Transverse colon (tissue), 4 donors: ENCODE data around the gene SMARCAL1. TPM values are rescaled to one million over a fixed set of nuclear protein-coding genes. Genes with fewer than 3 reads are reported as not detected.

Experiments
- DNase-seq: peaks from one replicate; pipeline ENCODE4 v3.0.0-alpha.2; 2019
- H3K27ac ChIP-seq, 4 donors: fragments of 200-600 bp; sonication (generic); 2 replicates each; pipeline ENCODE4 v1.5.1; 2016 to 2018; ENCODE audit warnings: inconsistent platforms in 4 of 4
- H3K27me3 ChIP-seq: fragments of 200-600 bp; sonication (generic); 2 replicates; pipeline ENCODE4 v1.5.1; 2017; ENCODE audit warnings: inconsistent platforms
- H3K36me3 ChIP-seq, 4 donors: fragments of 200-600 bp; sonication (generic); 2 replicates each; pipeline ENCODE4 v1.5.1; 2017 to 2019; ENCODE audit warnings: inconsistent platforms in 4 of 4
- H3K4me1 ChIP-seq, 4 donors: fragments of 200-600 bp; sonication (generic); 2 replicates each; pipeline ENCODE4 v1.5.1; 2017 to 2020; ENCODE audit warnings: inconsistent platforms in 4 of 4
- H3K4me3 ChIP-seq, 4 donors: fragments of 200-600 bp; sonication (generic); 1 replicate in 1 of 4; 2 replicates in 3 of 4; pipeline versions ENCODE4 v1.5.1 to v1.6.1; 2017 to 2019; ENCODE audit warnings: inconsistent platforms in 4 of 4
- H3K9me3 ChIP-seq, 2 donors: fragments of 200-600 bp; sonication (generic); 2 replicates each; pipeline ENCODE4 v1.5.1; 2017 to 2019; ENCODE audit warnings: inconsistent platforms in 2 of 2
- EP300 ChIP-seq: sonication (generic); formaldehyde crosslinking; IDR thresholded peaks from one replicate; pipeline ENCODE4 v1.6.1; 2017; ENCODE audit warnings: antibody characterized with exemption, low read depth
- POLR2A ChIP-seq: fragments of 450-650 bp; IDR thresholded peaks from one replicate; pipeline ENCODE4 v1.6.1; 2016; ENCODE audit warnings: antibody characterized with exemption, mild to moderate bottlenecking, moderate library complexity
- POLR2AphosphoS5 ChIP-seq, 3 donors: sonication (generic); formaldehyde crosslinking; IDR thresholded peaks; one replicate each; pipeline ENCODE4 v1.6.1; 2016; ENCODE audit warnings: antibody characterized with exemption in 3 of 3
- WGBS, 2 donors: methylation state at CpG; one replicate each; pipeline ENCODE4 v1.1.5; 2018; ENCODE audit warnings: low coverage in 1 of 2; 5-methylcytosine and 5-hydroxymethylcytosine counted together
- in situ Hi-C, 4 donors: fragments of 200-750 bp; cut with MboI; loops; one replicate each; pipeline versions ENCODE4 v1.15.0 to v1.15.1; 2017; ENCODE audit warnings: low sequenced_read_pairs in 3 of 4, low pct_ligation_motif_present in 1 of 4, low pct_unique_long_range_greater_than_20kb in 1 of 4
- intact Hi-C: fragments of 100-400 bp; cut with DNase I; formaldehyde crosslinking; loops from one replicate; pipeline ENCODE4 v1.15.1; 2023; ENCODE audit warnings: low total_unique reads
- total RNA-seq, 4 donors: library from RNA; depleted of rRNA; stranded (reverse); fragments of >200 nt; gene quantifications; one replicate each; pipeline ENCODE4 v1.1.0, GENCODE V29; 2016
- TF ChIP-seq, protein P1 (sequence below), 5 experiments: fragments of 200-600 bp in 3 of 5; fragments of 450-650 bp in 2 of 5; sonication (generic) in 3 of 5; IDR thresholded peaks; 1 replicate in 2 of 5; 2 replicates in 3 of 5; pipeline ENCODE4 v1.5.1; 2016 to 2017; ENCODE audit warnings: antibody characterized with exemption in 5 of 5, inconsistent platforms in 3 of 5, mild to moderate bottlenecking in 2 of 5, moderate library complexity in 1 of 5

SMARCAL1 gene
- total RNA-seq, 4 donors from 2014 or later: 16.9 to 32.2 (median 23.6) TPM

- no peaks in the 10 kb centered on the region for H3K36me3 ChIP-seq
- no peaks in the 10 kb centered on the region for H3K27me3 ChIP-seq
- 53 to 76% methylated on average over 4 to 5 of the region's 5 CpGs for WGBS, 2 donors
- H3K4me3 ChIP-seq: no peak overlapping the region
- H3K27ac ChIP-seq: no peak overlapping the region
- no peaks in the 10 kb centered on the region for H3K9me3 ChIP-seq
- in situ Hi-C loops: no loop called here
- TF ChIP-seq EP300 (no peak), POLR2A (no peak), POLR2AphosphoS5 (IDR thresholded peaks at IDR 0.05) (no peak)
- TF ChIP-seq, protein P1, sequence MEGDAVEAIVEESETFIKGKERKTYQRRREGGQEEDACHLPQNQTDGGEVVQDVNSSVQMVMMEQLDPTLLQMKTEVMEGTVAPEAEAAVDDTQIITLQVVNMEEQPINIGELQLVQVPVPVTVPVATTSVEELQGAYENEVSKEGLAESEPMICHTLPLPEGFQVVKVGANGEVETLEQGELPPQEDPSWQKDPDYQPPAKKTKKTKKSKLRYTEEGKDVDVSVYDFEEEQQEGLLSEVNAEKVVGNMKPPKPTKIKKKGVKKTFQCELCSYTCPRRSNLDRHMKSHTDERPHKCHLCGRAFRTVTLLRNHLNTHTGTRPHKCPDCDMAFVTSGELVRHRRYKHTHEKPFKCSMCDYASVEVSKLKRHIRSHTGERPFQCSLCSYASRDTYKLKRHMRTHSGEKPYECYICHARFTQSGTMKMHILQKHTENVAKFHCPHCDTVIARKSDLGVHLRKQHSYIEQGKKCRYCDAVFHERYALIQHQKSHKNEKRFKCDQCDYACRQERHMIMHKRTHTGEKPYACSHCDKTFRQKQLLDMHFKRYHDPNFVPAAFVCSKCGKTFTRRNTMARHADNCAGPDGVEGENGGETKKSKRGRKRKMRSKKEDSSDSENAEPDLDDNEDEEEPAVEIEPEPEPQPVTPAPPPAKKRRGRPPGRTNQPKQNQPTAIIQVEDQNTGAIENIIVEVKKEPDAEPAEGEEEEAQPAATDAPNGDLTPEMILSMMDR (IDR thresholded peaks at IDR 0.05): no peak
- intact Hi-C loops: no loop called here
- no peak for DNase-seq
- H3K4me1 ChIP-seq: no peaks in the 10 kb centered on the region
These were observed 24.0 kb upstream of the SMARCAL1 start for GRCh38 chr2:216388046-216388884.

GRCh38 chr2:216389570-216389969 is 22.7 kb upstream of the SMARCAL1 start:
- 57% methylated on average over 1 of the region's 1 CpG; no CpG with 5 or more reads in 1 of the 2 donors for WGBS, 2 donors
- intact Hi-C loops: no loop called here
- no peaks in the 10 kb centered on the region for H3K36me3 ChIP-seq
- H3K27me3 ChIP-seq: no peaks in the 10 kb centered on the region
- H3K4me3 ChIP-seq: no peak overlapping the region
- no peak for DNase-seq
- H3K4me1 ChIP-seq: no peaks in the 10 kb centered on the region
- in situ Hi-C loops: no loop called here
- H3K27ac ChIP-seq: no peak overlapping the region
- TF ChIP-seq POLR2AphosphoS5 (IDR thresholded peaks at IDR 0.05) (no peak), EP300 (no peak), POLR2A (no peak)
- TF ChIP-seq, protein P1 (IDR thresholded peaks at IDR 0.05): no peak
- no peaks in the 10 kb centered on the region for H3K9me3 ChIP-seq

- intact Hi-C loops: no loop called here
- no peaks in the 10 kb centered on the region for H3K4me1 ChIP-seq
- H3K36me3 ChIP-seq: no peaks in the 10 kb centered on the region
- no peaks in the 10 kb centered on the region for H3K27me3 ChIP-seq
- WGBS, 2 donors: 79% methylated on average over 6 of the region's 6 CpGs; no CpG with 5 or more reads in 1 of the 2 donors
- no peak overlapping the region for H3K4me3 ChIP-seq
- TF ChIP-seq, protein P1 (IDR thresholded peaks at IDR 0.05): no peak
- TF ChIP-seq POLR2A: no peak
- TF ChIP-seq POLR2AphosphoS5 (IDR thresholded peaks at IDR 0.05): no peak
- no peak for TF ChIP-seq EP300
- H3K9me3 ChIP-seq: no peaks in the 10 kb centered on the region
- no peak for DNase-seq
- H3K27ac ChIP-seq: no peak overlapping the region
- in situ Hi-C loops: no loop called here
These were observed 20.9 kb upstream of the SMARCAL1 start for GRCh38 chr2:216391401-216391800.

DNA sequence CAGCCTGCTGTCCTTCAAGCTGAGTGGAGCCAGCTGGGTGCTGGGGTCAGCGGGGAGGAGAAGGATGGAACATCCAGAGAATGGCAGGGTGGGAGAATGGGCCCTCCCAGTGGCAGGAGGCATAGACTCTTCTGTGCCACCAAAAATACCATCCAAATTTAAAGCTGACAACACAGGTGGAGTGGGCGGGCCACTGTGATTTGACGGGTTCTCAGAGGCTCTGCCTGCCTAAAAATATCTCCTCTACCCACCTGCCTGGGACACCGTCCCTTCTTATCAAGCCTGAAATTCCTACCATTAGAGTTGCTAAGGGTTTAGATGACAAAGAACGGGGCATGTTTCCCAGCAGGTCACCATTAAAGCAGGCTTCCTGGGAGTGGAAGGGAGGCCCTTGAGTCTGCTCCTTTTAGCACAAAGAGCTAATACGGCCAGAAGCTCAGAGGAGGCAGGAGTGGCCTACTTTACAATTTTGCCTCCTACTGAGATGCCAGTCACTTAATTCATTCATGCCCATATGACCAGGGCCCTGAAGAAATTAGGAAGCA is 20.2 kb upstream of the SMARCAL1 start:
- no peaks in the 10 kb centered on the region for H3K36me3 ChIP-seq

More for the DNA sequence above, 20.2 kb upstream of the SMARCAL1 start:
- H3K9me3 ChIP-seq: no peaks in the 10 kb centered on the region
- no peak overlapping the region for H3K4me3 ChIP-seq
- no peak for DNase-seq
- TF ChIP-seq POLR2AphosphoS5 (IDR thresholded peaks at IDR 0.05) (no peak), EP300 (no peak), POLR2A (no peak)
- TF ChIP-seq, protein P1 (IDR thresholded peaks at IDR 0.05): no peak
- 96% methylated on average over 6 of the region's 6 CpGs; no CpG with 5 or more reads in 1 of the 2 donors for WGBS, 2 donors
- intact Hi-C loops (no loop called here), in situ Hi-C loops (no loop called here)
- H3K27ac ChIP-seq: no peak overlapping the region
- no peaks in the 10 kb centered on the region for H3K27me3 ChIP-seq
- no peaks in the 10 kb centered on the region for H3K4me1 ChIP-seq
